IMR-90 (cell line): ENCODE measurements around the gene FMO4. TPM values are rescaled to one million over a fixed set of nuclear protein-coding genes. Genes with fewer than 3 reads are reported as not detected.

Source experiments
- ATAC-seq: fragments of 200-7000 bp; cut with Tn5 transposase; 2 replicates; pipeline ENCODE4 v1.9.1; 2020; ENCODE audit warnings: low read depth, mild to moderate bottlenecking, moderate library complexity
- BruUV-seq: library from RNA; stranded (reverse); fragments of 400-500 nt; replicated peaks from 2 replicates; lab custom pipeline; 2021; lab: Mats Ljungman, UMichigan
- CTCF ChIA-PET: fragments of 300-600 bp; formaldehyde crosslinking; extraction: SDS; loops from one replicate; lab custom pipeline; 2021; ENCODE audit warnings: antibody characterized with exemption; lab: Yijun Ruan, JAX
- POLR2A ChIA-PET: fragments of 300-600 bp; sonication (Branson Sonifier 250); formaldehyde crosslinking; loops from one replicate; lab custom pipeline; 2022; ENCODE audit warnings: antibody characterized with exemption; ENCODE audit not compliant: unreplicated experiment; lab: Charles Lee
- DNase-seq: peaks from one replicate; pipeline ENCODE4 v3.0.0; 2013
- H2AFZ ChIP-seq: replicated peaks from 2 replicates; pipeline ENCODE3; 2013; ENCODE audit warnings: low read length, mild to moderate bottlenecking; ENCODE audit not compliant: poor library complexity
- H2AK5ac ChIP-seq: 2 replicates; pipeline ENCODE4 v1.6.1; 2013; ENCODE audit warnings: low read depth, low read length, inconsistent platforms
- H2AK9ac ChIP-seq: replicated peaks from 2 replicates; pipeline ENCODE3; 2013; ENCODE audit warnings: mild to moderate bottlenecking, low read depth, low read length, moderate library complexity; ENCODE audit not compliant: poor library complexity
- H2BK120ac ChIP-seq: 2 replicates; pipeline ENCODE4 v1.6.1; 2013; ENCODE audit warnings: low read depth, low read length, inconsistent platforms
- H2BK15ac ChIP-seq: 3 replicates; pipeline ENCODE4 v1.6.1; 2013; ENCODE audit warnings: low read depth, low read length, inconsistent platforms
- H2BK20ac ChIP-seq: 2 replicates; pipeline ENCODE4 v1.6.1; 2013; ENCODE audit warnings: low read depth, mild to moderate bottlenecking, inconsistent platforms, low read length, moderate library complexity
- H2BK5ac ChIP-seq: 2 replicates; pipeline ENCODE4 v1.6.1; 2013; ENCODE audit warnings: mild to moderate bottlenecking, low read depth, low read length, inconsistent platforms; ENCODE audit not compliant: poor library complexity, severe bottlenecking
- H3K14ac ChIP-seq: replicated peaks from 2 replicates; pipeline ENCODE4 v1.6.1; 2013; ENCODE audit warnings: low read depth, low read length, inconsistent platforms
- H3K18ac ChIP-seq: 2 replicates; pipeline ENCODE4 v1.6.1; 2013; ENCODE audit warnings: low read depth, low read length, control low read depth
- H3K23ac ChIP-seq: 2 replicates; pipeline ENCODE4 v1.6.1; 2013; ENCODE audit warnings: low read depth, low read length, inconsistent platforms
- H3K27ac ChIP-seq: 2 replicates; pipeline ENCODE4 v1.5.1; 2013; ENCODE audit warnings: mild to moderate bottlenecking, control low read depth, low read length; ENCODE audit not compliant: insufficient read depth
- H3K27me3 ChIP-seq: 2 replicates; pipeline ENCODE4 v1.6.1; 2013; ENCODE audit warnings: low read length; ENCODE audit not compliant: control insufficient read depth, insufficient read depth
- H3K36me3 ChIP-seq: 2 replicates; pipeline ENCODE4 v1.6.1; 2013; ENCODE audit warnings: low read length, mixed read lengths; ENCODE audit not compliant: control insufficient read depth, insufficient read depth
- H3K4ac ChIP-seq: 2 replicates; pipeline ENCODE4 v1.6.1; 2013; ENCODE audit warnings: low read depth, low read length, inconsistent platforms
- H3K4me1 ChIP-seq: 2 replicates; pipeline ENCODE4 v1.6.1; 2013; ENCODE audit warnings: low read length, mixed read lengths; ENCODE audit not compliant: control insufficient read depth, insufficient read depth
- H3K4me2 ChIP-seq: 2 replicates; pipeline ENCODE4 v1.6.1; 2013; ENCODE audit warnings: low read depth, mild to moderate bottlenecking, control low read depth, low read length, moderate library complexity
- H3K4me3 ChIP-seq: 2 replicates; pipeline ENCODE4 v1.5.1; 2013; ENCODE audit warnings: low read depth, mild to moderate bottlenecking, control low read depth, low read length, moderate library complexity; ENCODE audit not compliant: insufficient read depth
- H3K56ac ChIP-seq: 2 replicates; pipeline ENCODE4 v1.6.1; 2013; ENCODE audit warnings: low read length, inconsistent platforms; ENCODE audit not compliant: insufficient read depth; ENCODE audit errors: extremely low read depth
- H3K79me1 ChIP-seq, 2 experiments: 2 replicates each; pipeline ENCODE4 v1.6.1; 2013; ENCODE audit warnings: low read length in 2 of 2, inconsistent platforms in 1 of 2, low read depth in 1 of 2
- H3K9ac ChIP-seq: 2 replicates; pipeline ENCODE4 v1.6.1; 2013; ENCODE audit warnings: low read depth, low read length, control low read depth
- H3K9me1 ChIP-seq: 2 replicates; pipeline ENCODE4 v1.6.1; 2013; ENCODE audit warnings: low read length, inconsistent platforms; ENCODE audit not compliant: insufficient read depth
- H3K9me3 ChIP-seq: 2 replicates; pipeline ENCODE4 v1.6.1; 2013; ENCODE audit warnings: low read length; ENCODE audit not compliant: control insufficient read depth, insufficient read depth
- H4K20me1 ChIP-seq: 2 replicates; pipeline ENCODE4 v1.6.1; 2013; ENCODE audit warnings: low read length, inconsistent platforms; ENCODE audit not compliant: insufficient read depth
- H4K5ac ChIP-seq: 2 replicates; pipeline ENCODE4 v1.6.1; 2013; ENCODE audit warnings: mild to moderate bottlenecking, low read depth, low read length, control low read depth
- H4K8ac ChIP-seq, 2 experiments: 2 replicates each; pipeline ENCODE4 v1.6.1; 2013; ENCODE audit warnings: low read depth in 2 of 2, low read length in 2 of 2, control low read depth in 1 of 2, inconsistent platforms in 1 of 2
- H4K91ac ChIP-seq: 2 replicates; pipeline ENCODE4 v1.6.1; 2013; ENCODE audit warnings: low read depth, low read length, inconsistent platforms; ENCODE audit not compliant: insufficient read depth
- ELK1 ChIP-seq: fragments of 150-350 bp; IDR thresholded peaks from 2 replicates; pipeline ENCODE4 v1.6.1; 2016; ENCODE audit warnings: low read depth, mild to moderate bottlenecking, low read length, moderate library complexity, borderline replicate concordance
- NFE2L2 ChIP-seq: fragments of 150-350 bp; IDR thresholded peaks from 2 replicates; pipeline ENCODE4 v1.6.1; 2016; ENCODE audit warnings: low read depth, mild to moderate bottlenecking, low read length
- RAD21 ChIP-seq: IDR thresholded peaks from 2 replicates; pipeline ENCODE4 v1.6.1; 2012; ENCODE audit warnings: low read length, improper control_type of control experiment
- RFX5 ChIP-seq: IDR thresholded peaks from 2 replicates; pipeline ENCODE4 v1.8.0; 2012; ENCODE audit warnings: low read depth, mild to moderate bottlenecking, low read length, moderate library complexity
- dilution Hi-C: fragments of 300-500 bp; cut with HindIII; formaldehyde crosslinking; loops from one replicate; pipeline ENCODE4 v1.14.3; 2018; ENCODE audit warnings: low sequenced_read_pairs; ENCODE audit not compliant: unreplicated experiment
- in situ Hi-C: fragments of 300-500 bp; cut with MboI; formaldehyde crosslinking; loops from 3 replicates; pipeline ENCODE4 v1.14.3; 2019; ENCODE audit warnings: low sequenced_read_pairs, inconsistent platforms, mixed read lengths
- intact Hi-C: fragments of 100-400 bp; cut with micrococcal nuclease; formaldehyde crosslinking; loops from 2 replicates; pipeline ENCODE4 v1.10.0; 2022
- polyA plus RNA-seq, 3 experiments: library from polyadenylated mRNA; depleted of rRNA; stranded (reverse); fragments of >200 nt; gene quantifications; 2 replicates each; pipeline ENCODE4 v1.2.3, GENCODE V29; 2012; ENCODE audit warnings: low replicate concordance in 1 of 3
- total RNA-seq: library from RNA; depleted of rRNA; stranded (reverse); fragments of >200 nt; gene quantifications from 2 replicates; pipeline ENCODE4 v1.2.3, GENCODE V29; 2012

Gene FMO4
- total and polyA plus RNA-seq, 2 of the 4 experiments (the other 2 are of a cell fraction), result 0.36 to 0.55 TPM

DNA sequence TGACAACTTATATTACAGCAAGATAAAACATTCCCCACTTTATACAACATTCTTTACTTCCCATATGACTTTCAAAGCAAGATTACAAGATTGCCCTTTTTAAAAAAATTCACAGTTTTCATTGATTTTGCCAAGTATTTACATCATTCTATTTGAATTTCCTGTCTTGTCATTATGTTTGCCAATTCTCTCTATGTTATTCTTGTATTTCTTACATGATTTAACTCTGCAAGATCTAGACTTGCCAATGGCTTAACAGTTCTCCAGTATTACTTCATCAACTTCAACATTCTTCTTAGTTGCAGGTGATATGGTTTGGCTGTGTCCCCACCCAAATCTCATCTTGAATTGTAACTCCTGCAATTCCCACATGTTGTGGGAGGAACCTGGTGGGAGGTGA lies 31.6 kb downstream of the FMO4 start:
- BruUV-seq, result no TSS peak
- Histone ChIP-seq H3K4me2 (no peak overlapping the region), H3K14ac (no peak overlapping the region), H3K18ac (no peak overlapping the region), H4K91ac (no peak overlapping the region), H2BK5ac (no peak overlapping the region), H2AFZ (no peak overlapping the region), H4K20me1 (no peaks in the 10 kb centered on the region), H3K4me3 (no peak overlapping the region), H2BK20ac (no peak overlapping the region), H3K9me3 (no peaks in the 10 kb centered on the region), H2BK120ac (no peak overlapping the region), H2AK9ac (no peak overlapping the region), H3K9me1 (no peaks in the 10 kb centered on the region), H2AK5ac (no peak overlapping the region), H3K27me3 (no peaks in the 10 kb centered on the region), H4K8ac (no peak overlapping the region), H4K5ac (no peak overlapping the region), H3K79me1 (no peaks in the 10 kb centered on the region), H3K23ac (no peak overlapping the region), H3K27ac (no peak overlapping the region), H3K4ac (no peak overlapping the region), H3K4me1 (no peaks in the 10 kb centered on the region), H3K56ac (no peak overlapping the region), H3K9ac (no peak overlapping the region), H2BK15ac (no peak overlapping the region), H3K36me3 (no peaks in the 10 kb centered on the region)
- dilution Hi-C loops, result no loop called here
- DNase-seq (no peak), ATAC-seq (no peak)
- POLR2A ChIA-PET, result no interaction called here
- in situ Hi-C loops, result no loop called here
- intact Hi-C loops, result no loop called here
- CTCF ChIA-PET, result no interaction called here
- TF ChIP-seq NFE2L2 (no peak), RFX5 (no peak), ELK1 (no peak), RAD21 (no peak)
